Medulla oblongata (tissue), 1 donor: ENCODE results near the gene NCOA1.
"Not testable (repeated sequence)": the region's sequence is repeated elsewhere in the genome, so short reads cannot be mapped to it uniquely, and the experiment has no call there.

ENCODE experiments used
- DNase-seq: peaks from one replicate; pipeline ENCODE4 v3.0.0-alpha.2; 2015; ENCODE audit errors: extremely low spot score

The NCOA1 gene

GRCh38 chr2:24533574-24533973 lies 42.5 kb downstream of the NCOA1 start:
- DNase-seq: not testable (repeated sequence)

- DNase-seq: no peak
Observed at GRCh38 chr2:24538720-24539119, 47.7 kb downstream of the NCOA1 start.

- DNase-seq: no peak
Observed at GRCh38 chr2:24539258-24539657, 48.2 kb downstream of the NCOA1 start.

GRCh38 chr2:24540011-24540477 lies 49.0 kb downstream of the NCOA1 start:
- no peak for DNase-seq

GRCh38 chr2:24541621-24542020 lies 50.6 kb downstream of the NCOA1 start:
- DNase-seq: no peak

- no peak for DNase-seq
Observed at GRCh38 chr2:24542269-24542872, 51.3 kb downstream of the NCOA1 start.

- DNase-seq: no peak
Observed at GRCh38 chr2:24543252-24543651, 52.2 kb downstream of the NCOA1 start.

GRCh38 chr2:24544456-24545115 lies 53.5 kb downstream of the NCOA1 start:
- no peak for DNase-seq

- no peak for DNase-seq
Observed at GRCh38 chr2:24546669-24547068, 55.6 kb downstream of the NCOA1 start.

GRCh38 chr2:24548058-24548457 lies 57.0 kb downstream of the NCOA1 start:
- DNase-seq: no peak

- DNase-seq: not testable (repeated sequence)
Observed at GRCh38 chr2:24550301-24550700, 59.2 kb downstream of the NCOA1 start.

- DNase-seq: no peak
Observed at GRCh38 chr2:24551016-24551415, 60.0 kb downstream of the NCOA1 start.

- DNase-seq: no peak
Observed at GRCh38 chr2:24552836-24553235, 61.8 kb downstream of the NCOA1 start.

- DNase-seq: no peak
Observed at GRCh38 chr2:24558781-24559472, 67.9 kb downstream of the NCOA1 start.

GRCh38 chr2:24559473-24560113 lies 68.5 kb downstream of the NCOA1 start:
- DNase-seq: peak; percentile 47

- DNase-seq: no peak
Observed at GRCh38 chr2:24565537-24565936, 74.5 kb downstream of the NCOA1 start.

GRCh38 chr2:24566209-24566608 lies 75.2 kb downstream of the NCOA1 start:
- no peak for DNase-seq

GRCh38 chr2:24566630-24567029 lies 75.6 kb downstream of the NCOA1 start:
- no peak for DNase-seq

- DNase-seq: no peak
Observed at GRCh38 chr2:24568551-24568950, 77.5 kb downstream of the NCOA1 start.

- not testable (repeated sequence) for DNase-seq
Observed at GRCh38 chr2:24569565-24569964, 78.5 kb downstream of the NCOA1 start.

- DNase-seq: no peak
Observed at GRCh38 chr2:24570225-24570624, 79.2 kb downstream of the NCOA1 start.

GRCh38 chr2:24571828-24572442 lies 80.9 kb downstream of the NCOA1 start:
- DNase-seq: no peak
